BLaER1 (cell line): ENCODE data around the gene UBD.

Source experiments
- H3K27ac ChIP-seq: shearing (Covaris generic); formaldehyde crosslinking; 2 replicates; pipeline ENCODE4 v1.8.1; 2022
- H3K27me3 ChIP-seq: shearing (Covaris generic); formaldehyde crosslinking; 2 replicates; pipeline ENCODE4 v1.8.1; 2022
- H3K36me3 ChIP-seq: shearing (Covaris generic); formaldehyde crosslinking; 2 replicates; pipeline ENCODE4 v1.8.1; 2022
- H3K4me1 ChIP-seq: shearing (Covaris generic); formaldehyde crosslinking; 2 replicates; pipeline ENCODE4 v1.8.1; 2022
- H3K4me2 ChIP-seq: shearing (Covaris generic); formaldehyde crosslinking; 2 replicates; pipeline ENCODE4 v1.8.1; 2022
- H3K4me3 ChIP-seq: shearing (Covaris generic); formaldehyde crosslinking; 2 replicates; pipeline ENCODE4 v1.8.1; 2022
- H3K9ac ChIP-seq: shearing (Covaris generic); formaldehyde crosslinking; 2 replicates; pipeline ENCODE4 v1.8.1; 2022
- H3K9me3 ChIP-seq: shearing (Covaris generic); formaldehyde crosslinking; 2 replicates; pipeline ENCODE4 v1.8.1; 2022
- H4K20me1 ChIP-seq: shearing (Covaris generic); formaldehyde crosslinking; 2 replicates; pipeline ENCODE4 v1.8.1; 2022
- Cebpa-rat ChIP-seq: shearing (Covaris generic); IDR thresholded peaks from 2 replicates; pipeline ENCODE4 v1.8.1; 2022

UBD gene

DNA sequence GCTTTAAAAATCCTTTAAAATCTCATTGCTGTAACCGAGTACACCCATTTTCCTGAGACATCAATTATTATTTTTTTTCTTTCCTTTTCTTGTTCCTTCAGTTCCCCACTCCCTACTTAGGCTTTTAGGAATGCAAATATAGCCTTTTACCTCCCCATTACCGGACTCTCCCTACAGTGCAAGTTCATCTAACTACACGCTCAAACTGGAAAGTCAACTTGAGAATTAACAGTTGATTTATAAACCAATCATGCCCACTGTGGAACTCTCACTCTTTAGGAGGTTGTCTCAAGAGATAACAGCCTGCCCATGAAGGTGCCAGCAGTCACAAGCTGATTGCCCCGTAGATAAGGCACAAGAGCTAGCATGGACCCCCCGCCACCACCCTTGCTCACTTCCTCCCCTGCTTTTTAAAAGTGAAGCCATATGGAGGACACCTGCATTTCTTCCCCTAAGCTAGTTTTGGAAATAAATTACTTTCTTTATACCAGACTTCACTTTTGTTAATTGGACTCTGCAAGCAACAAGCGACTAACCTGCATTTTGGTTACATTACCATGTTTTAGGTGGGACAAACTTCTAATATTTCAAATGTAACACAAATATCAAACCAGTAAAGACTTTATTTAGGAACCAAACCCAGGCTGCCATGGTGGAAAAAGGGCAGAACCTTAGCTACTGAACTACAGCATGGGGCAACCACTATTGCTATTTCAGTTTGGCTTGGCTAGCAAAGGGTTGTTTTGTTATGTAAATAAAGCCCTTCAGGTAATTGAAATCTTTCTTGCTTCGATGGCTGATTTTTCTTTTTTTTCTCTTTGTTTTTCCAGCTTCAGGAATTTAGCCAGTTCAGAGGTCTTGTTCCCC, 34.9 kb downstream of the UBD start:
- no peaks in the 10 kb centered on the region for H3K36me3 ChIP-seq
- H3K4me2 ChIP-seq = no peak overlapping the region
- TF ChIP-seq Cebpa-rat = no peak
- no peak overlapping the region for H3K9ac ChIP-seq
- no peaks in the 10 kb centered on the region for H4K20me1 ChIP-seq
- no peak overlapping the region for H3K4me3 ChIP-seq
- no peaks in the 10 kb centered on the region for H3K27me3 ChIP-seq
- H3K9me3 ChIP-seq = peaks cover 12% of the 10 kb centered on the region
- H3K4me1 ChIP-seq = no peaks in the 10 kb centered on the region
- H3K27ac ChIP-seq = no peak overlapping the region

DNA sequence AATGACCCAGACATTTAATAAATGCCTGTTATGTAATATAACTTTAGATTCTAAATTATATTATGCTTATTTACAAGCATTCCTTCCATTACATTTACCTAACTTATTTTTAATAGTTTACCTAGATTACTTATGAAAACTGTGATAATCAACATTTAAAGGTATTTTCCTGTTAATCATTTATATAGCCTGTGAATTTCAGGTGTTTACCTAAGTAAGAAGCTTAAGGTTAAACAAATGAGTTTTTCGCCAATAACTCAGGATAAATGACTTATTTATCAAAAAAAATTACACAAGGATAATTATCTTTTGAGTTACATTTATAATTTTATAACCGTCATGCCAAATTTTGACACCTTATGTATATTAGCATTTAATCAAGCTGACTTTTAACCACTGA, 35.5 kb downstream of the UBD start:
- no peaks in the 10 kb centered on the region for H3K4me1 ChIP-seq

DNA sequence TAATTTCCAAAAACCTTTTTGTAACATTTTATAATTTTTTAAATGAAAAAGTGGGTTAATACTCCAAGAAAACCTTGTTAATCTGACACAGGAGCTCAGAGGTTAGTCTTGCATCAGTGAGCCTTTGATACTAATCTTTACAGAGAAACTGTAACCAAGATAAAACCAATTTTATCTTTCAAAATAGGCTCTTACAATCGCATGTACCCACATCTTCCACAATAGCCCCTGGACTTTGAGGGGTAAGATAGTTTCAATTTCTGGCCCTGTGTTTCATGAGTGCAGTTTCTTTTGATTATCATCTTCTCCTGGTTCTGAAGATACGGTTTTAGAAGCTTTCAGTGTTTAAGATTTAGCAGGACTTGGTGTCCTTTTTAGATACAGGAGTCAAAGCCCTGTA, 37.3 kb downstream of the UBD start:
- Histone ChIP-seq H3K27me3 (no peaks in the 10 kb centered on the region), H3K4me2 (no peak overlapping the region), H4K20me1 (no peaks in the 10 kb centered on the region), H3K4me3 (no peak overlapping the region), H3K9me3 (peaks cover 12% of the 10 kb centered on the region), H3K27ac (no peak overlapping the region), H3K4me1 (no peaks in the 10 kb centered on the region), H3K9ac (no peak overlapping the region), H3K36me3 (no peaks in the 10 kb centered on the region)
- TF ChIP-seq Cebpa-rat = no peak

More for the DNA sequence above, 35.5 kb downstream of the UBD start:
- Histone ChIP-seq H3K27me3 (no peaks in the 10 kb centered on the region), H3K9ac (no peak overlapping the region), H3K36me3 (no peaks in the 10 kb centered on the region), H4K20me1 (no peaks in the 10 kb centered on the region), H3K27ac (no peak overlapping the region), H3K4me2 (no peak overlapping the region), H3K4me3 (no peak overlapping the region), H3K9me3 (peaks cover 12% of the 10 kb centered on the region)
- no peak for TF ChIP-seq Cebpa-rat

DNA sequence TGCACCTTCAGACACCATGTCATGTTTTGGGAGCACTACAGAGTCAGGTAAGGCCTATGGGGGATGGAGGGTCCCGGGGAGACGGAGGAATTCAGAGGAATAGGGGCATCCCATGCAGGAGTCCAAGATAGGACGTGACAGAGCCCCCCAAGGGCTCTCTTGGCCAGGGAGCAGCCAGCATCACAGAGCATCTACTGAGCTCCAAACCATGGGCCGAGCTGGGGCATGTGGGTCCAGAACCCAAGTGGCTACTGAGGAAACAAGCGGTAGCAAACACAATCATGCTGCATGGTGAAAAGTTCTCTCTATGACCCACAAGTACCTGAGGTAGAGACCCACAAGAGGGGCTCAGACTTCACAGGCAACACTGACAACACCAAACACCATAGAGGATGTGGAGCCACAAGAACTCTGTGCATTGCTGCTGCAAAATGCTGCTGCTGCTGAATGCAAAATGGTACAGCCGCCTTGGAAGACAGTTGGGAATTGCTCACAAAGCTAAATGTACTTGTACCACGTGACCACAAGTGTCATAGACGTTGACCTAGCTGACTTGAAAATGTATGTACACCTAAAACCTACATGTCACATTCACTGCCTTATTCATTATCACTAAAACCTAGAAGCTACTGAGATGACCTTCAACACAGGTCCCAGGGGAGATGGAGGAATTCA, 38.4 kb downstream of the UBD start:
- H3K4me2 ChIP-seq = no peak overlapping the region
- H3K9me3 ChIP-seq = peaks cover 12% of the 10 kb centered on the region
- no peaks in the 10 kb centered on the region for H4K20me1 ChIP-seq
- TF ChIP-seq Cebpa-rat = no peak
- no peak overlapping the region for H3K27ac ChIP-seq
- no peaks in the 10 kb centered on the region for H3K27me3 ChIP-seq
- H3K4me3 ChIP-seq = no peak overlapping the region
- H3K4me1 ChIP-seq = no peaks in the 10 kb centered on the region
- no peaks in the 10 kb centered on the region for H3K36me3 ChIP-seq
- no peak overlapping the region for H3K9ac ChIP-seq

DNA sequence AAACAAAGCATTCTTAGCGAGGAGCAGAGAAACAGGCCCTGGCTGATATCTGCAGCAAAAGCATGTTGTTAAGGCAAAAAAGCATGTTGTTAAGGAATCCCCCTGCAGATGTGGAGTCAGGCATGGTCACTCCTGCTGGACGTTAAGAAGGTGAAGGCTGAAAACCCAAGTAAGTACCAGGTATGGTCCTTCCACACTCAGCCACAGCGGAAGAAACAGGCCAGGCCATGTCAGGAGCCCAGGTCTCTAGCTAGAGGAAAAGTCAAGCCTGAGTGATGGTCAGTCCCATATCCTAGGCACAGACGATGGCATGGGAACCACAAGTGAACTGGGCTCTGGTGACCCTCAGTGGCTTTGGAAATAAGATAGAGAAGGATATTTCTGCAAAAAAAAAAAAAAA, 39.3 kb downstream of the UBD start:
- Histone ChIP-seq H4K20me1 (no peaks in the 10 kb centered on the region), H3K27me3 (no peaks in the 10 kb centered on the region)

DNA sequence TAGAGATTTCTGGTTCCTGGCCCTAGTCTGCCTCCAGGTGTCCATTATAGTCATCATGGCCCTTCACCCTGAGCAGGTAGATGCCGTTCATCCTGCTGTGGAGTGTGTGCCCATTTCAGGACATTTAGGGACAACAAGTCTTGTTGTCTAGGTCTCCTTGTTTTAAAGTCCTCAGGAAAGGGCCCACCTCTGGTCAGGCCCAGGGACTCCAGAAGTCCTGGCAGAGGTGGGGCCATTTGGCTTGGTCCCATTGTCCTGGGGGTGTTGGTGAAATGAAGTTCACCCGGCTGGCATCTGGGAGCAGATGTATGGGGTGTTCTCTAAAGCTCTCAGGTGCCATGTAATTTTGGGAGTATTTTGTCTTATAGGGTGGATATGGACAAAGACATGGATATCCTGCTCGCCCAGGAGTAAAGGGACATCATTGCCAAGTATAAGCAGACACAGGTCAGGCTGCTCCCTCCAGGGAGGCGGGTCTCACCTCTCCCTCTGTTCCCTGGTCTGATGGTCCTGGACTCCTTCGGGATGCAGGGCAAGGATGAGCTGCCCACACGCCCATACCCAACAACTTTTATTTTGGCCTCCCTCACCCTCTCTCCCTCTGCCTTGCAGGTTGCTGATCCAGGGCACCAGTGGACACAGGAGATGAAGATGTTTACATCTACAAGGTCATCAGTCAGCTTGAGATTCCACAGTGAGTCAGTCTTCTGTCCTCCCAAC, 40.1 kb downstream of the UBD start:
- no peak for TF ChIP-seq Cebpa-rat
- no peak overlapping the region for H3K9ac ChIP-seq
- H3K27ac ChIP-seq = no peak overlapping the region
- no peaks in the 10 kb centered on the region for H3K36me3 ChIP-seq
- H3K4me3 ChIP-seq = no peak overlapping the region
- no peak overlapping the region for H3K4me2 ChIP-seq
- no peaks in the 10 kb centered on the region for H3K4me1 ChIP-seq
- no peaks in the 10 kb centered on the region for H4K20me1 ChIP-seq
- peaks cover 12% of the 10 kb centered on the region for H3K9me3 ChIP-seq
- no peaks in the 10 kb centered on the region for H3K27me3 ChIP-seq

More for the DNA sequence above, 39.3 kb downstream of the UBD start:
- H3K36me3 ChIP-seq = no peaks in the 10 kb centered on the region
- H3K9me3 ChIP-seq = peaks cover 12% of the 10 kb centered on the region
- H3K4me2 ChIP-seq = no peak overlapping the region
- no peaks in the 10 kb centered on the region for H3K4me1 ChIP-seq
- no peak overlapping the region for H3K9ac ChIP-seq
- no peak overlapping the region for H3K27ac ChIP-seq
- H3K4me3 ChIP-seq = no peak overlapping the region
- TF ChIP-seq Cebpa-rat = no peak

DNA sequence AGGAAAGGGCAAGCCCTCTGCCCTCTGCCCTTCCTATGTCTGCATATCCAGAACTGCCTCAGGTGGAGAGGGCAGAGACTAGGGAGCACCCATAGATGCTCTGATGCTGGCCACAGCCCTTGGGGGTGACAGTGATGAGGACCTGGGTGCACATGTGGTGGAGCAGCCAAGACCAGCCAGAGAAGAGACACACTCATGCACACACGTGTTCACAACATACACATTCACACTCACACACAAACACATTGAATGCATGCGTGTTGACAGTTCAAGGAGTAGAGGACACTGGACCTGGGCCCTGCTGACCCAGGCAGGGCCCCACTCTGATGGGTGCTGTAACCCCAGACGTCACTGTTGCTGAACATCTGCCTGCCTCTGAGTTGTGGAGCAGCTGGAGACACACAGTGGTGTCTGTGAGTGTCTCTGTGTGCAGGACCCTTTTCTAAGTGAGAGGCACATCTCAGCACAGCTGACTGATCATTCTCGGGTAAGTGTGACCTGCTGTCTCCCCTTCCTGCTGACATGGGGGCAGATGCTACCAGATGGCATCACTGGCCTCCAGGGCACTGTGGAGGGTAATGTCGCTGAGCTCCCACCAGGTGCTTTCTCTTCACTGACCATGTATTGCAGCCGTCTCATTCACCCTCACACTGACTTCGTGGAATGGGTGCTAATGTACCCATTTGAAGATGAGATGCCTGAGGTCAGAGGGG, 41.6 kb downstream of the UBD start:
- no peaks in the 10 kb centered on the region for H3K36me3 ChIP-seq
- H3K4me1 ChIP-seq = no peaks in the 10 kb centered on the region
- no peak overlapping the region for H3K9ac ChIP-seq
- no peaks in the 10 kb centered on the region for H4K20me1 ChIP-seq
- H3K4me2 ChIP-seq = no peak overlapping the region
- no peak overlapping the region for H3K27ac ChIP-seq
- no peaks in the 10 kb centered on the region for H3K27me3 ChIP-seq
- H3K4me3 ChIP-seq = no peak overlapping the region
- H3K9me3 ChIP-seq = peaks cover 5% of the 10 kb centered on the region; the same call in 1 of the 2 replicates
- TF ChIP-seq Cebpa-rat = no peak

DNA sequence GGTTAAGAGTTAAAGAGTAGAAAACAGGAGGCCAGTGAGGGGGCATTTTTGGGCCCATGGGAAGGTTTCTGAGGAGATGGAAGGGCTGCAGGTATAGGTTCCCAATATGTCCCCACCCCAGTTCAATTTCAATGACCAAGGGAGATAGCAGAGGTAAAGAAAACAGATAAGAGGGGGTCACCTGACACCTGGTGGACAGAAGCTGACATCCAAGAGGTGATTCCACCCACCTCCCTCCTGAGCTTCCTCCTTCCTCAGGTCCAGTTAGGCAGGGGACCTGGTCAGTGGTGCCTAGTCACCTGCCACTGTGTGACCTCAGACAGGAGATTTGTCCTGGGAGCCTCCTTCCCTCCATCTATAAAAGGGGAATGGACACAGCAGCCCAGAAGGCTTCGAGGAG, 42.3 kb downstream of the UBD start:
- Histone ChIP-seq H3K4me3 (no peak overlapping the region), H3K4me2 (no peak overlapping the region), H3K9me3 (no peaks in the 10 kb centered on the region), H3K27me3 (no peaks in the 10 kb centered on the region), H3K27ac (no peak overlapping the region), H3K4me1 (no peaks in the 10 kb centered on the region), H4K20me1 (no peaks in the 10 kb centered on the region), H3K36me3 (no peaks in the 10 kb centered on the region), H3K9ac (no peak overlapping the region)
- no peak for TF ChIP-seq Cebpa-rat

DNA sequence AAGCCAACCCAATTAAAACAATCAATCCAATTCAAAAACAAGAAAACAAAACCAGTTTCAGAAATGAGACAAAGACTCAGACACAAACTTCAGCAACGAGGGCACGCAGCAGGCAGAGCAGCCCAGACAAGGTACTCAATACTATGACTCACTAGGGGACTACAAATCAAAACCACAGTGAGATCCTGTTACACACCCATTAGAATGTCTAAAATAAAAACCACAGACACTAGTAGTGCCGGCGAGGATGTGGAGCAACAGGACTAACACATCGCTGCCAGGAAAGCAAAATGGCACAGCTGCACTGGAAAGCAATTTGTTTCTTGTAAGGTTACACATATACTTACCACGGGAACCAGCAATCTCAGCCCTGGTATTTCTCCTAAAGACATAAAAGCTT, 43.4 kb downstream of the UBD start:
- Histone ChIP-seq H3K9ac (no peak overlapping the region), H3K4me3 (no peak overlapping the region), H3K4me2 (no peak overlapping the region; the same call in 1 of the 2 replicates), H4K20me1 (no peaks in the 10 kb centered on the region), H3K27me3 (no peaks in the 10 kb centered on the region), H3K4me1 (no peaks in the 10 kb centered on the region), H3K36me3 (no peaks in the 10 kb centered on the region), H3K27ac (no peak overlapping the region), H3K9me3 (no peaks in the 10 kb centered on the region)
- TF ChIP-seq Cebpa-rat = no peak
